Heart right ventricle (tissue), 16 donors: ENCODE measurements around the gene RASGRP2. TPM values are rescaled to one million over a fixed set of nuclear protein-coding genes. Genes with fewer than 3 reads are reported as not detected.

Source experiments
- ATAC-seq, 8 donors: fragments of 200-7000 bp; cut with Tn5 transposase; one replicate each; pipeline ENCODE4 v1.9.1; 2020; ENCODE audit warnings: mild to moderate bottlenecking in 8 of 8, moderate library complexity in 8 of 8, moderate number of reproducible peaks in 1 of 8
- DNase-seq, 2 donors: peaks; one replicate each; pipeline ENCODE4 v3.0.0-alpha.2; 2020
- H3K27ac ChIP-seq, 10 donors: fragments of 200-600 bp; sonication (generic) in 2 of 10; one replicate each; pipeline versions ENCODE4 v1.5.0 to v1.8.0; 2020 to 2022; ENCODE audit warnings: mild to moderate bottlenecking in 3 of 10
- H3K27me3 ChIP-seq, 7 donors: fragments of 200-600 bp; one replicate each; pipeline ENCODE4 v1.8.0; 2021 to 2022; ENCODE audit warnings: mild to moderate bottlenecking in 2 of 7
- H3K36me3 ChIP-seq, 9 donors: fragments of 200-600 bp; sonication (generic) in 1 of 9; one replicate each; pipeline versions ENCODE4 v1.5.0 to v1.8.0; 2020 to 2022; ENCODE audit warnings: mild to moderate bottlenecking in 2 of 9
- H3K4me1 ChIP-seq, 9 donors: fragments of 200-600 bp; sonication (generic) in 1 of 9; one replicate each; pipeline versions ENCODE4 v1.5.0 to v1.8.0; 2020 to 2022; ENCODE audit warnings: mild to moderate bottlenecking in 4 of 9
- H3K4me3 ChIP-seq, 10 donors: fragments of 200-600 bp; sonication (generic) in 2 of 10; one replicate each; pipeline versions ENCODE4 v1.5.0 to v1.8.0; 2020 to 2022; ENCODE audit warnings: mild to moderate bottlenecking in 7 of 10, moderate library complexity in 2 of 10
- H3K9me3 ChIP-seq, 11 donors: fragments of 200-600 bp in 10 of 11; sonication (generic) in 2 of 11; one replicate each; pipeline versions ENCODE4 v1.5.0 to v1.8.0; 2013 to 2022; ENCODE audit warnings: mild to moderate bottlenecking in 2 of 11, control low read depth in 1 of 11, moderate library complexity in 1 of 11
- CTCF ChIP-seq, 9 donors: fragments of 200-600 bp; sonication (generic) in 2 of 9; IDR thresholded peaks; one replicate each; pipeline versions ENCODE4 v1.5.0 to v1.8.0; 2021 to 2022; ENCODE audit warnings: antibody characterized with exemption in 9 of 9, mild to moderate bottlenecking in 5 of 9, moderate library complexity in 1 of 9
- WGBS, 2 donors: extraction: QIAGEN DNeasy Blood & Tissue Kit; methylation state at CpG; one replicate each; pipeline ENCODE4 v1.1.7; 2013; ENCODE audit warnings: inconsistent platforms in 1 of 2; 5-methylcytosine and 5-hydroxymethylcytosine counted together
- intact Hi-C, 10 donors: fragments of 100-400 bp; cut with DNase I; formaldehyde crosslinking; loops; one replicate each; pipeline versions ENCODE4 v1.11.1 to v1.14.2; 2022
- polyA plus RNA-seq, 2 donors: library from polyadenylated mRNA; stranded (reverse); fragments of 200-250 nt; gene quantifications; one replicate each; pipeline ENCODE4 v1.2.3, GENCODE V29; 2013
- total RNA-seq, 10 donors: library from RNA; stranded (reverse); fragmentation: NEBNext Ultra II Directional in 3 of 10; extraction: Animal tissue kit (Norgen Biotek cat#: 25700) in 3 of 10; gene quantifications; one replicate each; pipeline versions ENCODE4 v1.2.1 to v1.2.4, GENCODE V29; 2021 to 2023
- donor health status: Arrhythmogenic right ventricular cardiomyopathy.
- donor health status: ischemic (EF 13 %, LVEDD 7.1; RV severe dilation, severe dysfunction).
- donor health status: healthy with polysubstance abuse.
- donor health status: DM: no; HTN: yes; CAD: no.
- donor health status: DM: no; HTN: no; CAD: no.
- donor health status: ischemic (EF 25% LVEDD 6.9; RV normal size, moderate dysfunction).
- donor health status: ischemic (EF 25% LVEDD 5.7; RV mildly dilated, moderate dysfunction).
- donor health status: healthy.
- donor health status: DM: yes; HTN: yes; CAD: no.
- donor health status: Ischemic cardiomyopathy.
- donor health status: ischemic (EF 35%, LVEDD 5.7; RV mildly dilated, moderate dysfunction).
- donor health status: nonischemic (EF 11% LVEDD 7.7; RV severe dilation, severe dysfunction).
- donor health status: DM: yes; HTN: yes; CAD: no.
- donor health status: PGD.
- donor health status: ischemic (EF 29% LVEDD 5.4; RV normal size, mild dysfunction).
- donor health status: nonischemic (EF 23%, LVEDD 6.1; RV moderate dilation, normal function).

RASGRP2 gene
- total and polyA plus RNA-seq, 12 donors: 18.9 to 128 (median 27.3) TPM

GRCh38 chr11:64721359-64721699, 22.6 kb downstream of the RASGRP2 start:
- intact Hi-C loops: loop anchor here in 3 of 10 donors (1.0 to 5.0 kb wide), 2 partner anchors 30 to 169 kb away; no protein-coding TSS in a partner anchor
- DNase-seq: no peak
- no peak for TF ChIP-seq CTCF (IDR thresholded peaks at IDR 0.05)
- H3K27me3 ChIP-seq: peaks cover 6 to 65% (median 60%) of the 10 kb centered on the region in 7 donors
- ATAC-seq: no peak
- H3K4me3 ChIP-seq: no peak overlapping the region
- 56% methylated on average over 3 of the region's 3 CpGs for WGBS, 2 donors
- H3K36me3 ChIP-seq: no peaks in the 10 kb centered on the region
- H3K27ac ChIP-seq: no peak overlapping the region
- peaks cover 0 to 8% (median 5%) of the 10 kb centered on the region in 9 donors for H3K4me1 ChIP-seq
- no peaks in the 10 kb centered on the region for H3K9me3 ChIP-seq

DNA sequence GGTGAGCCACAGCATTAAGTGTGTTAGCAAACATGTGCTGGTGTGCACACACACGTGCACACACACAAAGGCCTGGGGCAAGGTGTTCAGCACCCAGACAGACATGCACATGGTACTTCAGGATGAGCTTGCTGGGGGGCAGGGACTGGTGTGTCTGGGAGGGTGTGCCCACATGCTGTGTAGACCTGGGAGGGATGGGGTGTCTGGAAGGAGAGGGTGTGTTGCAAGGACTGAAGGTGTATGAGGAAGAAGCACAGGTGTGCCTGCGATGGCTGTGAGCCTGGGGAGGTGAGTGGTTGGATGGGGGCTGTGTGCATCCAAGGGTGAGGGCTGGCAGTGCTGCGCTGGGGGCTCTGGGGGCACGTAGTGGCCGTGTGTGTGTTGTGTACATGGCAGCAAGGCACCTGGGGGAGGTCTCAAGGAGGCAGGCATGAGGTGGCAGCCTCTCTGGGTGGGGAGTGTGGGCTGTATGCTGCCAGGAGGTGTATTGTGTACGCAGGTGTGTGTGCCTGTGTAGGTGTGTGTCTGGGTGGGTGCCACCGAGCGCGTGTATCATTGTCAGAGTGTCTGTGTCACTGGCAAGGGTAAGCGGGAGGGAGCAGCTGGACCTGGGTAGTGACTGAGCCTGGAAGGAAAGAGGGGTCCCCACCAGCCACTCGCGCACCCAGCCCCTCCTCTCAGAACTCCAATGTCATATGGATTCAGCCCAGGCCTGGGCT, 23.1 kb downstream of the RASGRP2 start:
- intact Hi-C loops: loop anchor here in 3 of 10 donors (1.0 to 5.0 kb wide), 2 partner anchors 29 to 168 kb away; no protein-coding TSS in a partner anchor
- 82 to 86% methylated on average over 12 of the region's 12 CpGs for WGBS, 2 donors
- no peak for ATAC-seq

DNA sequence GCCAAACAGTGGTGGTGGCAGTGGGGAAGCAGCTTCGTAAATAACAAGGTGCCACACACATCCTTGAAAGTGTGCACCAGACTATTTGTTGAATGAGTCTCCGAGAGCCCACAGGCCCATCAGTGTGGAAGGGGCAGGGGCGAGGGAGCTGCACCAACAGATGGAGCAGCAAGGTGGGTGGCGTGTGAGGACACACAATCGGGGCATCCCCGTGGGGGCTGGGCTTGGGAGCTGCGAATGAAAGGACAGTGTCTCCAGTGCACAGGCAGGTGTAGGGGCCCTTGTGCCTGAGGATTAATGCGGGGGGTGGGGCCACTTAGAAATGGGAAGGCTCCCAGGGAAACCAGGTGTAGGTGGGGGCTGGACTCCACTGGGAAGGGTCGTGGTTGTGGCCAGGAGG, 23.8 kb downstream of the RASGRP2 start:
- intact Hi-C loops: loop anchor here in 3 of 10 donors (5.0 kb wide), 1 partner anchor 168 kb away; no protein-coding TSS in a partner anchor
- Histone ChIP-seq H3K27me3 (peaks cover 6 to 77% (median 72%) of the 10 kb centered on the region in 7 donors), H3K4me1 (peaks cover 0 to 8% (median 5%) of the 10 kb centered on the region in 9 donors), H3K27ac (no peak overlapping the region), H3K36me3 (no peaks in the 10 kb centered on the region), H3K9me3 (no peaks in the 10 kb centered on the region), H3K4me3 (no peak overlapping the region)
- ATAC-seq (no peak), DNase-seq (no peak)
- 73% methylated on average over 9 of the region's 9 CpGs for WGBS, 2 donors
- TF ChIP-seq CTCF (IDR thresholded peaks at IDR 0.05): no peak

More for the DNA sequence above, 23.1 kb downstream of the RASGRP2 start:
- Histone ChIP-seq H3K27me3 (peaks cover 6 to 71% (median 65%) of the 10 kb centered on the region in 7 donors), H3K4me1 (peaks cover 0 to 8% (median 5%) of the 10 kb centered on the region in 9 donors), H3K9me3 (no peaks in the 10 kb centered on the region), H3K36me3 (no peaks in the 10 kb centered on the region), H3K27ac (no peak overlapping the region), H3K4me3 (no peak overlapping the region)
- DNase-seq: no peak
- no peak for TF ChIP-seq CTCF (IDR thresholded peaks at IDR 0.05)

DNA sequence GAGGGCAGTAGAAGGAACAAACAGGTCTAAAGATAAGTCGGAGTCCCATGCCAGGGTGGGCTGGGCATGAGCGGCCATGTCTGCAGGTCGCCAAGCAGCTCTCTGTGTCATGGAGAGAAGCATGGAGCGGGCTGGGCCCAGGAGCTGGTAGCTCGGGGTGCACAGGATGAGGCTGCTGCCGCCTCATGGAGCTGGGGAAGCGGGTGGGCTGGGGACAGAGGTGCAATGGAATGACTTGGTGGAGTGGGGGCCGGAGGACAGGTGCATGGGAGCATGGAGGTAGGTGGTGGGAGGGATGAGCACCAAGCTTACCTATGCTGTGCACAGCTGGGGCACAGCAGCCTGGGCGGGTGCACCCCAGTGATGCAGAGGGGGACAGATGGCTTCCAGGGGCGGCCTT, 24.5 kb downstream of the RASGRP2 start:
- peaks cover 0 to 8% (median 5%) of the 10 kb centered on the region in 9 donors for H3K4me1 ChIP-seq
- WGBS, 2 donors: 87 to 90% methylated on average over 10 of the region's 10 CpGs
- no peak for TF ChIP-seq CTCF (IDR thresholded peaks at IDR 0.05)
- no peak for DNase-seq
- no peak overlapping the region for H3K27ac ChIP-seq
- intact Hi-C loops: no loop called here
- H3K4me3 ChIP-seq: no peak overlapping the region
- H3K36me3 ChIP-seq: no peaks in the 10 kb centered on the region
- peaks cover 6 to 85% (median 79%) of the 10 kb centered on the region in 7 donors for H3K27me3 ChIP-seq
- H3K9me3 ChIP-seq: no peaks in the 10 kb centered on the region
- no peak for ATAC-seq
